Mucosa of descending colon (tissue), 3 donors: Measurements from ENCODE around the gene OR9Q1. TPM values are rescaled to one million over a fixed set of nuclear protein-coding genes. Genes with fewer than 3 reads are reported as not detected.
A peak's percentile ranks its signal among the peaks of the same experiment; 100 is the strongest.

Experiments
- ATAC-seq: fragments of 200-7000 bp; cut with Tn5 transposase; one replicate; pipeline ENCODE4 v1.9.1; 2020; ENCODE audit warnings: mild to moderate bottlenecking, moderate library complexity
- DNase-seq, 3 donors: peaks; one replicate each; pipeline ENCODE4 v3.0.0-alpha.2; 2020
- H3K36me3 ChIP-seq: fragments of 200-600 bp; one replicate; pipeline ENCODE4 v1.8.0; 2021; ENCODE audit warnings: low read depth, mild to moderate bottlenecking
- H3K4me1 ChIP-seq: fragments of 200-600 bp; one replicate; pipeline ENCODE4 v1.8.0; 2021; ENCODE audit warnings: low read depth, mild to moderate bottlenecking
- H3K4me3 ChIP-seq: fragments of 200-600 bp; one replicate; pipeline ENCODE4 v1.8.0; 2021; ENCODE audit warnings: mild to moderate bottlenecking
- H3K9me3 ChIP-seq: fragments of 200-600 bp; one replicate; pipeline ENCODE4 v1.8.0; 2021; ENCODE audit warnings: mild to moderate bottlenecking
- intact Hi-C, 2 donors: fragments of 100-400 bp; cut with DNase I in 1 of 2; cut with micrococcal nuclease in 1 of 2; formaldehyde crosslinking; loops; one replicate each; pipeline versions ENCODE4 v1.11.0 to v1.11.1; 2022; cut with DNase I, micrococcal nuclease
- total RNA-seq, 3 donors: library from RNA; stranded (reverse); fragmentation: NEBNext Ultra II Directional in 2 of 3; extraction: Animal tissue kit (Norgen Biotek cat#: 25700) in 2 of 3; gene quantifications; one replicate each; pipeline versions ENCODE4 v1.2.1 to v1.2.4, GENCODE V29; 2021 to 2023
- TF ChIP-seq, protein P1 (sequence below): fragments of 200-600 bp; IDR thresholded peaks from one replicate; pipeline ENCODE4 v1.8.0; 2022; ENCODE audit warnings: antibody characterized with exemption, mild to moderate bottlenecking
- donor health status: DM: no; HTN: no; CAD: no; lungs with moderate emphysema.
- donor health status: DM: no; HTN: no; CAD: no.
- donor health status: DM: no; HTN: yes; CAD: no.

OR9Q1 gene
- total RNA-seq, 3 donors from 2014 or later = not detected

DNA sequence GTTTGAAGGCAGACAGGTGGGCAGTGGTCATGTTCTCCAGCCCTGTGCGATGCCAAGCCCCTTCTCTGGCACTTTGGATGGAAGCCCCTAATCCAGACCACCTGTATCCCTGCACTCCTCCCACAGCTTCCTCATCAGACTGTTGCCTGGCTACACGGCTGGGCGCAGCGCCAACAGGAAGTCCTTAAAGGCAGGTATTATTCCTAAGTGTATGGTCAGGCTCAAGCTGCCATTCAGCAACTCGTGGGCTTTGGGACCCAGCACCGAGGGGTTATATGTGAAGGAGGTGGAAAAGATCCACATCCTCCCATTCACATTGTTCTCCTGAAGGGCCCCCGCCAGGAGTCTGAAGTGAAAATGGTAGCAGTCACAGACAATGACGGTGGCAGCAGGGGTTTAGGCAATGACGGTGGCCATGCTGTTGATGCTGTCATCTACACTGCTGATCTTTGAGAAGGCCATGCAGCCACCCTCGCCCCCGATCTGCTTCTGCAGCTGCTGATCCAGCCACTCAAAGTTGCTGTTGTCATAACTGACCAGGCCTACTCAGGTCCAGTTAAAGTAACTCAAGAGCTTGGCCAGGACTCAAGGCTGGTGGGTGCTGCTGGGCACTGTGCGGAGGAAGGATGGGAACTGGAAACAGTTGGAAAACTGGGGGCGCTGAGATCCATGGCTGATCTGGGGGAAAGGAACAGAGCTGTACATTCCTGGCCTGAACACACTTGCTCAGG lies 34.8 kb downstream of the OR9Q1 start:
- intact Hi-C loops = no loop called here
- ATAC-seq = peak; percentile 78
- TF ChIP-seq, protein P1, sequence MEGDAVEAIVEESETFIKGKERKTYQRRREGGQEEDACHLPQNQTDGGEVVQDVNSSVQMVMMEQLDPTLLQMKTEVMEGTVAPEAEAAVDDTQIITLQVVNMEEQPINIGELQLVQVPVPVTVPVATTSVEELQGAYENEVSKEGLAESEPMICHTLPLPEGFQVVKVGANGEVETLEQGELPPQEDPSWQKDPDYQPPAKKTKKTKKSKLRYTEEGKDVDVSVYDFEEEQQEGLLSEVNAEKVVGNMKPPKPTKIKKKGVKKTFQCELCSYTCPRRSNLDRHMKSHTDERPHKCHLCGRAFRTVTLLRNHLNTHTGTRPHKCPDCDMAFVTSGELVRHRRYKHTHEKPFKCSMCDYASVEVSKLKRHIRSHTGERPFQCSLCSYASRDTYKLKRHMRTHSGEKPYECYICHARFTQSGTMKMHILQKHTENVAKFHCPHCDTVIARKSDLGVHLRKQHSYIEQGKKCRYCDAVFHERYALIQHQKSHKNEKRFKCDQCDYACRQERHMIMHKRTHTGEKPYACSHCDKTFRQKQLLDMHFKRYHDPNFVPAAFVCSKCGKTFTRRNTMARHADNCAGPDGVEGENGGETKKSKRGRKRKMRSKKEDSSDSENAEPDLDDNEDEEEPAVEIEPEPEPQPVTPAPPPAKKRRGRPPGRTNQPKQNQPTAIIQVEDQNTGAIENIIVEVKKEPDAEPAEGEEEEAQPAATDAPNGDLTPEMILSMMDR = no peak

DNA sequence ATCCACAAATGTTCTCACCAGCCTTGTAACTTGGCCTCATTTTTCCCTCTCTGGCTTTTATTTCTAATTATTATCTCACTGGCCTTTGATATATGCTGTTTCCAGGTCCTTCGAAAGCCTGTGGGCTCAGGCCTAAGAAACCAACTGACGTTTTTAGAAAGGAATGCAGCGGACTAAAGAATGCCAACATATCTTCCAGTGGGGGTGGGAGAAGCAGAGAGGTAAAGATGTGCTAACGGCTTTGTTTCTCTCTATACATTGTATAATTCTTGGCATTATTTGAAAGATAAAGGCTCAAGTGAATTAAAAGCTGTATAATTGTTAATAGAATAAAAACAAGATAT lies 35.3 kb downstream of the OR9Q1 start:
- Histone ChIP-seq H3K9me3 (no peaks in the 10 kb centered on the region), H3K4me3 (no peak overlapping the region), H3K4me1 (no peaks in the 10 kb centered on the region), H3K36me3 (no peaks in the 10 kb centered on the region)
- ATAC-seq (no peak), DNase-seq (no peak)
- TF ChIP-seq, protein P1 = no peak
- intact Hi-C loops = no loop called here

More for the DNA sequence above, 34.8 kb downstream of the OR9Q1 start:
- Histone ChIP-seq H3K4me3 (no peak overlapping the region), H3K36me3 (no peaks in the 10 kb centered on the region), H3K9me3 (no peaks in the 10 kb centered on the region), H3K4me1 (no peaks in the 10 kb centered on the region)
- DNase-seq = peak; percentile 69 to 79 (median 77)

DNA sequence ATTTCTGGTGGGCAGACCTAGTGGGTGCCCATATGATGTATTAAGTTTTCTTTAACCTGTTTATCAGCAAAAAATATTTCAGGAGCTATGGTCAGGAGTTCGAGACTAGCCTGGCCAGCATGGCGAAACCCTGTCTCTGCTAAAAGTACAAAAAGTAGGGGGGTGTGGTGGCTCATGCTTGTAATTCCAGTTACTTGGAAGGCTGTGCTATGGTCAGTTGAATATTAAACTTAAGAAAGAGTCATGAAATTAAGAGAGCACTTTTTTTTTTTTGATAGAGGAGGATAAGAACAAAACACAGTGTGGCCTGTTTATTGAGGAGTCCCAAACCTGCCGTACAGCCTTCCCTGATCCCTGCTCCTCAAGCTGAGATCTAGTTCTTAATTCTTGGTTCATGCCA lies 36.9 kb downstream of the OR9Q1 start:
- Histone ChIP-seq H3K36me3 (no peaks in the 10 kb centered on the region), H3K4me3 (no peak overlapping the region), H3K4me1 (no peaks in the 10 kb centered on the region), H3K9me3 (no peaks in the 10 kb centered on the region)
- intact Hi-C loops = no loop called here
- no peak for ATAC-seq
- TF ChIP-seq, protein P1 = no peak
- no peak for DNase-seq

DNA sequence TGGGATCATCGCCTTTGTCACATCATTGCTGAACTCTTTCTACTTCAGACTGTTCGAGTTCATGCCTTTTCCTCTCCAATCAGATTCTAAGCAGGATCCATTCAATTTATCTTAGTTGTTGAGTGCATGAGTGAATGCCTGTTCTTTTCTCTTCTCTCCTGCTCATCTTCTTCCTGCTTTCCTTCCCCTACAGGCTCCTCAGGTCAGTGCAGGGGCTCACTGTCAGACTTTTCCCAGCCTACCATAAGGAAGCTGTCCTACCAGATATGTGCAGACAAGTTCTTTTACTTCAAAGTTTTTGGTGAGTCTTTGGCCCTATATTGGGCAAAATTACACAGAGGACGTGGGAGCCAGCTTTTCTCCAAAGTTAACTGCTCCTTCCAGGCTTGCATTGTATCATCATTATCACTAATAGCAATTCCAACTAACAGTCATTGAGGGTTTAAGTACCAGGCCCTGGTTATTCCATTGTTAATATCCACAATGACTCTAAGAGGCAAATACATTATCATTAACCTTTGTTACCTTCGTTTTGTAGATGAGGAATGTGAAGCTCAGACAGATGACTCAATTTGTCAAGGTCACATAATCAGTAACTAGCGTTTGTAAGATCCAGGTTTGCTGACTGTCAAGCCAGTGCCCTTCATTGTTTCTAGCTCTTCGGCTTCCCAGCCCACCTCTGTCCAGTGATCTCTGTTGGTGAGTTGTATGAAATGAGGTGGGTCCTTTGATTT lies 37.4 kb downstream of the OR9Q1 start:
- TF ChIP-seq, protein P1 = no peak
- no peaks in the 10 kb centered on the region for H3K9me3 ChIP-seq
- no peaks in the 10 kb centered on the region for H3K4me1 ChIP-seq
- no peak for DNase-seq
- H3K36me3 ChIP-seq = no peaks in the 10 kb centered on the region
- H3K4me3 ChIP-seq = no peak overlapping the region
- peak; percentile 48 for ATAC-seq
- intact Hi-C loops = no loop called here

DNA sequence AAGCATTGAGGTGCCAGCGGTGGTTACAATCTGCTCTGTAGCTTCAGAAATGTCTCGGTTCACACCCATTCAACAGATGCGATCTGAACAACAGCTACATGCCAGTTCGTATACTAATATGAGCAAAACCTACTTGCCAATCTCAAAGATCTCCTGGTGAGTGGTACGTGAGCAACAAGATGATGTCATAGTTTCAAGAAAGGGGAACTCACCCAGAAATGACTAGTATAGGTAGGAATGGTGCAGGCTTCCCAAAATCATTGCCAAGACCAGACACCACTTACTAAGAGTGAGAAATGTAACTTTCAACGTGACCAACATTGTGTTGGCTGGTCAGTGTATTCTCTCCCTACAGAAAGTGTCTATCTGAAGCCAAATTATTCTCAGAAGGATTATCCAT lies 38.1 kb downstream of the OR9Q1 start:
- no peak overlapping the region for H3K4me3 ChIP-seq
- intact Hi-C loops = no loop called here
- TF ChIP-seq, protein P1 = no peak
- no peak for DNase-seq
- H3K4me1 ChIP-seq = no peaks in the 10 kb centered on the region
- H3K9me3 ChIP-seq = no peaks in the 10 kb centered on the region
- no peaks in the 10 kb centered on the region for H3K36me3 ChIP-seq
- ATAC-seq = no peak
